Activated T-cell treated with anti-CD3 and anti-CD28 coated beads, Interleukin-2, amount 50 U/mL, for 24 hours (primary cell): ENCODE results near the gene ZSCAN31.
"Not testable (repeated sequence)": the region's sequence is repeated elsewhere in the genome, so short reads cannot be mapped to it uniquely, and the experiment has no call there.

ENCODE experiments used
- DNase-seq: peaks from one replicate; pipeline ENCODE4 v3.0.0-alpha.2; 2020
- H3K27ac Mint-ChIP-seq: 2 replicates; pipeline ENCODE4 v1.8.0; 2020; ENCODE audit warnings: mild to moderate bottlenecking, mixed read lengths
- H3K27me3 Mint-ChIP-seq: 2 replicates; pipeline ENCODE4 v1.8.0; 2020; ENCODE audit warnings: mixed read lengths
- H3K36me3 Mint-ChIP-seq: 2 replicates; pipeline ENCODE4 v1.8.0; 2020; ENCODE audit warnings: low read depth, mixed read lengths
- H3K4me1 Mint-ChIP-seq: 2 replicates; pipeline ENCODE4 v1.8.0; 2020; ENCODE audit warnings: low read depth, mixed read lengths
- H3K4me3 Mint-ChIP-seq: 2 replicates; pipeline ENCODE4 v1.8.0; 2020; ENCODE audit warnings: mild to moderate bottlenecking, moderate library complexity, mixed read lengths
- H3K9me3 Mint-ChIP-seq: 2 replicates; pipeline ENCODE4 v1.8.0; 2020; ENCODE audit warnings: mixed read lengths

Gene ZSCAN31

DNA sequence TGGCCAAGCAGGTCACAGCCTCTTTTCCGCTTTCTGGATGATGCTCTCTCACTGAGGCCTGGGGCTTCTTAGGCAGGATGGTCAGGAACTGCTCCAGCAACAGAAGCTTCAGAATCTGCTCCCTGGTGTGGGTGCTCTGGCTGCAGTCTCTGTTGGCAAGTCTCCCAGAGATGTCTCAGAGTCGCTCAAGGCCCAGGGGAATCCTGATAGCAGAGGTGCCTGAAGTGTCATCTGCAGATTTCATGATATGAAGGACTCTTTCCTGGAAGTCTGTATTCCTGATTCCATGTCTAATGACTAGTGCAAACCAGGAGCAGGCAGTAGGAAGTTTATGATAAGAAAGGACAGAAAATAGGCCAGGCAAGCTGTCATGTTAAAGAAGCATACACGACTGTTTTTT lies 20.3 kb downstream of the ZSCAN31 start:
- Mint-ChIP-seq H3K4me3 (no peak overlapping the region), H3K27me3 (peaks cover 30% of the 10 kb centered on the region), H3K27ac (no peak overlapping the region), H3K36me3 (no peaks in the 10 kb centered on the region), H3K9me3 (no peaks in the 10 kb centered on the region), H3K4me1 (no peaks in the 10 kb centered on the region)
- DNase-seq = no peak

DNA sequence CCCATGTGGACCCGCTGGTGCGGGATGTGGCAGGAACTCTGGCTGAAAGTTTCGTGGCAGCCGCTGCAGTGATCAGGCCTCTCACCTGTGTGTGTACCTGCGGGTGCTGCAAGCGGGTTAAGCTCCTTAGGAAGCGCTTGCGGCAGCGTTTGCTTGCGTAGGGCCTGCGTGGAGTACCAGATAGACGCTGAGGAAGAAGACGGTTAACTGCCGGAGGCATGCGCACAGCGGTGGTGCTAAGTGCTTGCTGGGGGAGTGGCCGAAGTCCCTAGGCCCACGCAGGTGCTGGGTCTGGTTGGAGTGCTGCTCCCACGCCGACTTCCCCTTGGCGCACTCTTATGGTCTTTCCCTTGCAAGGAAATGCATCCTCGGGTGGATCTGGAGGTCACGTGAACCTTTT lies 23.0 kb downstream of the ZSCAN31 start:
- H3K36me3 Mint-ChIP-seq = no peaks in the 10 kb centered on the region
- no peaks in the 10 kb centered on the region for H3K4me1 Mint-ChIP-seq
- no peaks in the 10 kb centered on the region for H3K9me3 Mint-ChIP-seq
- no peak overlapping the region for H3K4me3 Mint-ChIP-seq
- no peak overlapping the region for H3K27ac Mint-ChIP-seq
- no peak for DNase-seq
- peaks cover 48% of the 10 kb centered on the region for H3K27me3 Mint-ChIP-seq

DNA sequence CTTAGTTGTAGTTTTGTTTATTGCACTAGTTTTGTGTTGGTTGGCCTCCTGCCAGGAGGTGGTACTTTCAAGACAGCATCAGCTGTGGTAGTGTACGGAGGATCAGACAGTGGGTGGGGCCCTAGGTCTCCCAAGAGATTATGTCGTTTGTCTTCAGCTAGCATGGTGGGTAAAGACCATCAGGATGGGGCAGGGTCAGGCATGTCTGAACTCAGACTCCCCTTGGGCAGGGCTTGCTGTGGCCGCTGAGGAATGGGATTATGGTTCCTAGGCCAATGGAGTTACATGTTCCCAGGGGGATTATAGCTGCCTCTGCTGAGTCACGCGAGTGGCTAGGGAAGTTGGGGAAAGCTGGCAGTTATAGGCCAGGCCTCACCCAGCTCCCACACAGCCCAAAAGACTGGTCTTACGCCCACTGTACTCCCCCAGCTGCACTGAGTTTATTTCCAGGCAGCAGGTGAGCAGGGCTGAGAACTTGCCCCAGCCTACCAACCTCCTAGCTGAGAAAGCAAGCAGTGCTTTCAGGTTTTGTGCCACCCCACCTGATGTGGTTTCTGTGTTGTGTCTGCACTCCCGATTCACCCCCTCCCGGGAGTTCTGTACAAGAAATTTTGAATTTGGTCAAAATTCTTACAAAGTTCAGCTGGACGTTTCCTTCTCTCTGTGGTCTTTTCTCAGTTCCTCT lies 24.7 kb downstream of the ZSCAN31 start:
- DNase-seq = no peak

DNA sequence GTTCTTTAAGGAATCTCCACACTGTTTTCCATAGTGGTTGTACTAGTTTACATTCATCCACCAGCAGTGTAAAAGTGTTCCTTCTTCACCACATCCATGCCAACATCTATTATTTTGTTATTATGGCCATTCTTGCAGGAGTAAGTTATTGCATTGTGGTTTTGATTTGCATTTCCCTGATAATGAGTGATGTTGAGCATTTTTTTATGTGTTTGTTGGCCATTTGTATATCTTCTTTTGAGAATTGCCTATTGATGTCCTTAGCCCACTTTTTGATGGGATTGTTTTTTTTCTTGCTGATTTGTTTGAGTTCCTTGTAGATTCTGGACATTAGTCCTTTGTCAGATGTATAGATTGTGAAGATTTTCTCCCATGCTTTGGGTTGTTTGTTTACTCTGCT lies 29.6 kb downstream of the ZSCAN31 start:
- Mint-ChIP-seq H3K27me3 (peaks cover 28% of the 10 kb centered on the region), H3K4me1 (peaks cover 26% of the 10 kb centered on the region)
- not testable (repeated sequence) for DNase-seq, H3K27ac Mint-ChIP-seq, H3K36me3 Mint-ChIP-seq, H3K4me3 Mint-ChIP-seq, H3K9me3 Mint-ChIP-seq

More for the DNA sequence above, 24.7 kb downstream of the ZSCAN31 start:
- H3K27ac Mint-ChIP-seq = no peak overlapping the region
- H3K27me3 Mint-ChIP-seq = peaks cover 50% of the 10 kb centered on the region
- no peaks in the 10 kb centered on the region for H3K36me3 Mint-ChIP-seq
- H3K4me3 Mint-ChIP-seq = no peak overlapping the region
- peaks cover 4% of the 10 kb centered on the region for H3K9me3 Mint-ChIP-seq
- H3K4me1 Mint-ChIP-seq = no peaks in the 10 kb centered on the region

DNA sequence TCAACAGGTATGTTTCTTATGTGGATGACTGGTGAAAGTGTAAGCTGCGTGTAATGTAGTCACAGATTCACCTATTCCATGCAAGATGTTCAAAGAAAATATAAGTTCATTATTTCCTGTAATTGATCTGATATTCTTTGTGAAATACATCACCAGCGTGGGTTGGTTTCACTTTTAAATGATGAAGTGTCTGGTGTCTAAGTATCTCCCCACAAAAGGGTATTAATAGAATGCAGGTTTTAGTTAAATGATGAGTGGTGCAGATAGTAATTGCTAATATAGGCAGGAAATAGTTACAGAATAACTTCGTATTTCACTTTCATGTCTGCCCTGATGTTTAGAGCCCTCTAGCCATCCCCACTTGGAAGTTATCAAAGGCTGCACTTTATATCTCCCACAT lies 32.4 kb downstream of the ZSCAN31 start:
- DNase-seq = no peak
- peaks cover 7% of the 10 kb centered on the region for H3K27me3 Mint-ChIP-seq
- H3K9me3 Mint-ChIP-seq = peaks cover 4% of the 10 kb centered on the region
- H3K4me3 Mint-ChIP-seq = peak overlapping the region; percentile 4
- H3K4me1 Mint-ChIP-seq = peaks cover 27% of the 10 kb centered on the region
- peaks cover 4% of the 10 kb centered on the region for H3K36me3 Mint-ChIP-seq
- H3K27ac Mint-ChIP-seq = peak overlapping the region; percentile 74

DNA sequence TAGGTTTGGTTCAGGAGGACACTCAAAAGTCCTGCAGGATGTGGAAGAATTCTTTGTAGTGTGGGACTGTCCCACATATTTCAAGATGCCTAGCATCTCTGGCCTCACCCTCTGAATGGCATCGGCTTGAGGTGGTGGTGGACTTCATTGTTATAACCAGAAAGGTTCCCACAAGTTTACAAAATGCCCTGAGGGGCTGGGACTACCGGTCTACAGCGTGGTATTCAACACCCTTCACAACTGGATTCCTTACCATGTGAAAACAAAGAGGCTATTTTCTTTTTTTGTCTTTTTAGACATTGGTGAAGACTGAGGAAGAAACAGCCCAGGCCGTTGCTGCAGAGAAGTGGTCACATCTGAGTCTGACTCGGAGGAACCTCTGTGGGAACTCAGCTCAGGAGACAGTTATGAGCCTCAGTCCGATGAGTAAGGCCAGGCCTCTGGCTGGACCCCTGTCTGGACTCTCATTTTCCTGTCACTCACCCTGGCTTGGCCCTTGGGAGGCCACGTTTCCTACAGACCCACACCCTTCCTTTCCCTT lies 39.4 kb downstream of the ZSCAN31 start:
- DNase-seq = no peak
- peaks cover 1% of the 10 kb centered on the region for H3K4me1 Mint-ChIP-seq
- peaks cover 5% of the 10 kb centered on the region for H3K36me3 Mint-ChIP-seq
- H3K27me3 Mint-ChIP-seq = no peaks in the 10 kb centered on the region
- no peak overlapping the region for H3K4me3 Mint-ChIP-seq
- H3K27ac Mint-ChIP-seq = no peak overlapping the region
- no peaks in the 10 kb centered on the region for H3K9me3 Mint-ChIP-seq

DNA sequence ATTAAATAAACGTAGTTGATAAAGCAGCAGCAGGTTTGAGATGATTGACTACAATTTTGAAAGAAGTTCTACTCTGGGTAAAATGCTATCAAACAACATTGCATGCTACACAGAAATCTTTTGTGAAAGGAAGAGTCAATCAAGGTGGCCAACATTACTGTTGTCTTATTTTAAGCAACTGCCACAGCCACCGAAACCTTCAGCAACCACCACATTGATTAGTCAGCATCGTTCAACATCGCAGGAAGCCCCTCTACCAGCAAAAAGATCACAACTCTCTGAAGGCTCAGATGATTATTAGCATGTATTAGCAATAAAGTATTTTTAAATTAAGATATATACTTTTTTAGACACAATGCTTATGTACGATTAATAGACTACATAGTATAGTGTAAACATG lies 40.6 kb downstream of the ZSCAN31 start:
- DNase-seq = no peak
- Mint-ChIP-seq H3K9me3 (no peaks in the 10 kb centered on the region), H3K27me3 (no peaks in the 10 kb centered on the region), H3K27ac (no peak overlapping the region), H3K36me3 (peaks cover 2% of the 10 kb centered on the region), H3K4me3 (no peak overlapping the region), H3K4me1 (no peaks in the 10 kb centered on the region)

DNA sequence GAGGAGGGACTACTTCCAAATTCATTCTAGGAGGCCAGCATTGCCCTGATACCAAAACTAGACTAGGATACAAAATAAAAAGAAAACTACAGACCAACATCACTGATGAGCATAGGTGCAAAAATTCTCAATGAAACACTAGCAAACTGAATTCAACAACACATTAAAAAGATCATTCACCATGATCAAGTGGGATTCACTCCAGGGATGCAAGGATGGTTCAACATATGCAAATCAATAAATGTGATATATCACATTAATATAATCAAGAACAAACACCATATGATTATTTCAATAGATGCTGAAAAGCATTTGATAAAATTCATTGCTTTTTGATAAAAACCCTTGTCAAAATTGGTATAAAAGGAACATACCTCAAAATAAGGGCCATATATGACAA lies 44.4 kb downstream of the ZSCAN31 start:
- H3K36me3 Mint-ChIP-seq = peaks cover 15% of the 10 kb centered on the region
- no peaks in the 10 kb centered on the region for H3K9me3 Mint-ChIP-seq
- no peak overlapping the region for H3K27ac Mint-ChIP-seq
- no peak overlapping the region for H3K4me3 Mint-ChIP-seq
- no peak for DNase-seq
- H3K27me3 Mint-ChIP-seq = peaks cover 6% of the 10 kb centered on the region
- H3K4me1 Mint-ChIP-seq = no peaks in the 10 kb centered on the region

DNA sequence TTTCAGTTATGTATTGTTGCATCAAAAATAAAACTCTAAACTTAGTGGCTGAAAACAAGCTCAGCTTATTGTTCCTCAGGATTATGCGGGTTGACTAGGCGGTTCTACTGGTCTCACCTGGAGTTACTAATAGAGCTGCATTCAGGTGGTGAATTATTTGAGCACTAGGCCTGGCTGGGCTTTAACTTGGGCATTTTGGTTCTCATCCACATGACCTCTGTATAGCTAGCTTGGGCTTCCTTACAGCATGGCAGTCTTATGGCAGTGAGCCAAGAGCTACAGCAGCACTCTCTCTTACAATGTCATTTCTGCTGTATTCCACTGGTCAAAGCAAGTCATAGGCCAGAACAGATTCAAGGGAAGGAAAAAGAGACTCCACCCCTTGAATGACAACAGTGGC lies 53.0 kb downstream of the ZSCAN31 start:
- H3K4me3 Mint-ChIP-seq = no peak overlapping the region
- H3K27me3 Mint-ChIP-seq = peaks cover 56% of the 10 kb centered on the region
- no peak for DNase-seq
- peaks cover 11% of the 10 kb centered on the region for H3K4me1 Mint-ChIP-seq
- no peak overlapping the region for H3K27ac Mint-ChIP-seq
- peaks cover 11% of the 10 kb centered on the region for H3K9me3 Mint-ChIP-seq
- H3K36me3 Mint-ChIP-seq = peaks cover 36% of the 10 kb centered on the region

DNA sequence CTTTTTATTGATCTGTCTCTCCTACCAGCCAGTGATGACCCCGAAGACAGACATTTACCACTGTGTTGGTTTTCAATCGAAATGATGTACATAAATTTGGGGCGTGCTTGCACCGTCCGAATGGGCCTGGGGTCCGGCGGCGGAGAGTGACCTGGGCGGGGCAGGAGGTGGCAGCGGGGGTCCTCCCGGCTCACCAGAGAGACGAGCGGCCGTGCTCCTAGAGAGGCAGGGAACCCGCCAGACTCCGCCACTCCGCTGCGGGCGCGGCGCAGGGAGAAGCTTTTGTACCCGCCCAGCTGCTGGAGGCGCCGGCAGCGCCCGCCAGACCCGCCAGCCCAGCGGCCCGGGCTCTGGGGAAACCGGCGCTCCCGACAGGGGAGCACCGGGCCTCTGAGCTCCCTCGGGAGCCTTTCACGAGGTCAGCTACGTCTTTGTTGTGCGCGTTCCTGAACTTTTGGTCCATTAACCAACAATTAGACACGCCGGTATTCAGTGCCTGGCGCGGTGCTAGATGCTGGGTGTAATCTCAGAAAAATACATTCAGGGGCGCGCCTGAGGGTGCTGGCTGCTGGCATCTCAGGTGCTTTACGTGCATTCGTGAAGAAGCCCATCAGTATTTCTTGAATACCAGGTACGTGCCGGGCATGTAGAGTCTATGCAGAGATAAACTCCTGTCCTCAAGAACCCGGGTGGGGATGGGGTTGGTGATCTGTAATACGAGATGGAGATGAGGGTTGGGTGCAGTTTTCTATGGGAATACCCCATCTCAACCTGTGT lies 54.5 kb downstream of the ZSCAN31 start, which contains the start of gene PGBD1:
TSS of gene PGBD1 (plus strand) at position 285 of the 777 bp plus-strand sequence. CDS start 2,242 bp downstream, outside the sequence.
- Mint-ChIP-seq H3K9me3 (peaks cover 14% of the 10 kb centered on the region), H3K4me1 (peaks cover 11% of the 10 kb centered on the region), H3K4me3 (peak within 1 kb of the TSS; percentile 82), H3K27me3 (peaks cover 50% of the 10 kb centered on the region), H3K27ac (no peak within 1 kb of the TSS), H3K36me3 (peaks cover 39% of the 10 kb centered on the region)
- DNase-seq = peak; percentile 75

DNA sequence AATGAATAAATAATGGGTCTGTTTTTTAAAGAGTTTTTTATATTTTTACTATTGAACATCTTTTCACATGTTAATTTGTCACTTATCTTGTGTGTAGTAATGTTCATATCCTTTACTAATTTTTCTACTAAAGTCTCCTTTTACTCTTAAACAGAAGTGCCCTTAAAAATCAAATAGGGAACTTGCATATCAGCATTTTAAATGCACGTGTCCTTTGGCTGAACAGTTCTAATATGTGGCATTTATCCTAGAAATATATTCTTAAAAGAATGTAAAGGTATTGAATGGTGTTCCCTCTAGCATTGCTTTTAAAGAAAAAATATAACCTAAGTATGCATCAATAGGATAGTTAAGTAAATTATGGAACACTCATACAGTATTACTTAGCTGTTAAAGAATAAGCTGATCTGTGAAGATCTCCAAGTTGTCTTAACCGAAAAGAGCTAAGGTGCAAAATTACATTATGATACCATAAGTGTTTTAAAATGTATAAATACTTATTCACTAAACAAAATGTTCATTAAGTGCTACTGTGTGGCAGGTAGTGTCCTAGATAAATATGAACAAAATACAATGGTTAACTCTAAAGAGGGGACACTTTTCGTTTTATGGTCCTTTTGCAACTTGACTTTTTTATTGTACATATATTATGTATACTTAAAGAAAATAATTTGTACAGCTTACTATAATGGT lies 55.2 kb downstream of the ZSCAN31 start:
- H3K9me3 Mint-ChIP-seq = peaks cover 20% of the 10 kb centered on the region
- no peak overlapping the region for H3K27ac Mint-ChIP-seq
- peak overlapping the region; percentile 82 for H3K4me3 Mint-ChIP-seq
- H3K27me3 Mint-ChIP-seq = peaks cover 44% of the 10 kb centered on the region
- H3K4me1 Mint-ChIP-seq = peaks cover 11% of the 10 kb centered on the region
- no peak for DNase-seq
- peaks cover 43% of the 10 kb centered on the region for H3K36me3 Mint-ChIP-seq

DNA sequence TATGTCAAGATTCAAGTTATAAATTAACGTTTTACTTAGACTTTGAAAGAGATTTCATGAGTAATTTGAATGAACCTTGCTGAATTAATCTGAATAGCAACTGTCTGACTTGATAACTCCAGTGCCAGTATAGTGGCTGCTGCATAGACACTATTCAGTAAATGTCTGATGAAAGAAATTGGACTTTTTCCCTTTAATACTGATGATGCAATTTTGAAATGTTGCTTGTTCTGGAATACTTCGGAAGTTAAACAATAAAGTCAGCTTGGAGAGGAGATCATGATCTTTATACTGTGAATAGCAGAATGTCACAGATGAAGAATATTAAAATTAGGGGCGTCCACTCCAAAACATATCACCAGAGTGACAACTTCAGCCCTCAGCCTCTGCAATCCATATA lies 58.2 kb downstream of the ZSCAN31 start:
- Mint-ChIP-seq H3K9me3 (peaks cover 14% of the 10 kb centered on the region), H3K36me3 (peaks cover 61% of the 10 kb centered on the region), H3K4me3 (no peak overlapping the region), H3K27me3 (peaks cover 19% of the 10 kb centered on the region), H3K4me1 (peaks cover 17% of the 10 kb centered on the region), H3K27ac (no peak overlapping the region)
- no peak for DNase-seq

DNA sequence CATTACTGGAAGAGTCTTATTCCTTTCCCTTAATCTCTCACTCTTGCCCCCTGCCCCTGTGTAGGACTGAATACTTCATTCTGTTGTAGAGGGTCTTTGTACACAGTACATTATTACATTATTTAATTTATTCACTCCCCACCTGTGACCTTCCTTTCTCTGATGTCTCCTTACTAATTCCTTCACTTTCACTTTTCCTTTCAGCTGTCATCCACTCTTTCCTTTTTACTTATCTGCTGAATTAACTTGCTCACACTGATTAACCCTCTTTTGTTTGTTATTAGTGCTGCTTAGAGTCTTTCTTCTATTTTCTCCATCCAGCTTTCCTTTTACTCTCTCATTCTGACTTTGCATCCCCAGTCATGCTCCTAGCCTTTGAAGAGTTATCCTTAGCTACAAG lies 61.1 kb downstream of the ZSCAN31 start:
- peaks cover 75% of the 10 kb centered on the region for H3K36me3 Mint-ChIP-seq
- H3K27me3 Mint-ChIP-seq = peaks cover under 1% of the 10 kb centered on the region
- H3K27ac Mint-ChIP-seq = peak overlapping the region; percentile 72
- DNase-seq = no peak
- H3K4me3 Mint-ChIP-seq = no peak overlapping the region
- peaks cover 20% of the 10 kb centered on the region for H3K4me1 Mint-ChIP-seq
- H3K9me3 Mint-ChIP-seq = peaks cover 9% of the 10 kb centered on the region
